ENCODE data around the gene MTM1. TPM values are rescaled to one million over a fixed set of nuclear protein-coding genes. Genes with fewer than 3 reads are reported as not detected.

MTM1 gene
- total RNA-seq, 1 experiment from 2014 or later, result 6.4 TPM

GRCh38 chrX:150700107-150700506, 131.7 kb downstream of the MTM1 start:
- H3K4me1 ChIP-seq (ENCODE audit: insufficient read depth, low read length), result no peaks in the 10 kb centered on the region
- H3K27me3 ChIP-seq (ENCODE audit: insufficient read depth, low read length), result no peaks in the 10 kb centered on the region
- H3K79me1 ChIP-seq (ENCODE audit: insufficient read depth, low read depth, low read length, poor library complexity, severe bottlenecking), result no peaks in the 10 kb centered on the region
- no peak overlapping the region for H3K27ac Mint-ChIP-seq
- H2BK5ac ChIP-seq (ENCODE audit: insufficient read length, low read length), result no peak overlapping the region
- H3K27me3 Mint-ChIP-seq (ENCODE audit: low read depth), result no peaks in the 10 kb centered on the region
- H3K18ac ChIP-seq (ENCODE audit: insufficient read length, low read depth, low read length), result no peak overlapping the region
- no peak overlapping the region for H2BK120ac ChIP-seq (ENCODE audit: low read depth, low read length, poor library complexity, severe bottlenecking)
- no peak overlapping the region for H3T11ph ChIP-seq (ENCODE audit: low read length)
- H2BK20ac ChIP-seq (ENCODE audit: low read depth, low read length, poor library complexity, severe bottlenecking), result no peak overlapping the region
- H2AK5ac ChIP-seq (ENCODE audit: insufficient read length, low read length), result no peak overlapping the region
- no peak overlapping the region for H3K27ac ChIP-seq (ENCODE audit: insufficient read length, low read depth, low read length)
- H3K4me2 ChIP-seq (ENCODE audit: insufficient read depth, insufficient read length, low read length), result no peak overlapping the region
- H3K23ac ChIP-seq (ENCODE audit: insufficient read length, low read depth, low read length), result no peak overlapping the region
- peaks cover 11 to 14% of the 10 kb centered on the region in 2 experiments for H3K4me1 Mint-ChIP-seq
- no peak overlapping the region for H2AFZ ChIP-seq (ENCODE audit: low read length)
- H3K79me2 ChIP-seq (ENCODE audit: insufficient read depth, low read length), result no peaks in the 10 kb centered on the region; the same call in 1 of the 2 replicates
- peaks cover 48 to 50% of the 10 kb centered on the region in 2 experiments for H3K9me3 Mint-ChIP-seq
- no peaks in the 10 kb centered on the region for H3K23me2 ChIP-seq (ENCODE audit: insufficient read length, low read depth, low read length, poor library complexity, severe bottlenecking)
- no peak overlapping the region for H3K4me3 Mint-ChIP-seq
- DNase-seq, result no peak
- H3K14ac ChIP-seq (ENCODE audit: insufficient read depth, low read length), result no peak overlapping the region
- H3K36me3 Mint-ChIP-seq (ENCODE audit: insufficient read depth in 1 of 3, low read depth in 3 of 3), result peaks cover 7 to 25% (median 8%) of the 10 kb centered on the region in 3 experiments
- no peak overlapping the region for H4K5ac ChIP-seq (ENCODE audit: insufficient read length, low read depth, low read length)
- no peaks in the 10 kb centered on the region for H3K9me3 ChIP-seq (ENCODE audit: control insufficient read depth, low read depth, low read length)
- no peak overlapping the region for H4K8ac ChIP-seq (replicated peaks; ENCODE audit: insufficient read length, low read depth, low read length)
- no peaks in the 10 kb centered on the region for H4K20me1 ChIP-seq (ENCODE audit: control insufficient read depth, insufficient read depth, insufficient read length)
- no peak overlapping the region for H3K4ac ChIP-seq (ENCODE audit: low read depth, low read length)
- TF ChIP-seq CTCF (conservative IDR thresholded peaks at IDR 0.05), result no peak
- H2BK12ac ChIP-seq (ENCODE audit: insufficient read length, low read depth, low read length), result no peak overlapping the region
- no peak overlapping the region for H3K9ac ChIP-seq (ENCODE audit: extremely low read depth, insufficient read length, low read length)
- no peak overlapping the region for H3K56ac ChIP-seq (ENCODE audit: insufficient read length, low read depth, low read length)
- H4K91ac ChIP-seq (ENCODE audit: insufficient read length, low read depth, low read length), result no peak overlapping the region
- H2BK15ac ChIP-seq (ENCODE audit: low read depth, low read length), result no peak overlapping the region

Measured in H9 (cell line).